ENCODE measurements around the gene LEP.

The LEP gene

DNA sequence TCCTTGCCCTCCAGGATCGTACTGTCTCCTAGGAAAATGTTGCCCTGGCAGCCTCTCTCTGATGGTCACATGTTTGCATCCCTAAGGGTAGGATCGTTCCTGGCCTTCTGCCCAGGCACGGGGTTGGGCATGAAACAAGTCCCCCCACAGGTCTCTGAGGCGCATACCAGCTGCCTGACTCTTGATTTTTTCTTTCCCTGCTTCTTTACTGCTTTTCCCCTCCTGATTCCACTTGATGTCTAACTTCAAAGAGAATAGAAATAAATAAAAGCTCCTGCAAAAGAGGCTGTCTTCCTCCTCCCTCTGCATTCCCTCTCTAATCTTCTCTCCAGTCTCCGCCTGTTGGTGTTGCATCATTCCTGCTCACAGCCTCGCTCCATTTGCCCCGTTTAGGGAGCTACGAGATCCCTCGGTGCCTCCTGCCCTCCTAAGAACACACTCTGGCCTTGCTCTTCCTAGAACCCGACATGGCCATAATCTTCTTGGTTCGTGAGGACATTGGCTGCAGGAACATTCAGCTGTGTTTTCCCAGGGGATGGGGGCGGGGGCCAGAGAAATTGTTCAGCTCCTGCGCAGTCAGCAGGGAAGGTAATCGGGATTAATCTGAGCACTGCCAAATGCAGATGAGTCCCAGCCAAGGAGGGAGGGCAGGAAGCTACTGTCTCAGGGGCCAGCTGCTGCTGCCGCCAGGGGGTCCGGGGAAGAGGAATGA lies 26.0 kb downstream of the LEP start:
- Histone ChIP-seq H3K4me2 (ENCODE audit: low read length) (peak overlapping the region; percentile 79), H3K4me3 (ENCODE audit: low read length) (peak overlapping the region; percentile 55), H3K36me3 (ENCODE audit: insufficient read depth, low read length) (no peaks in the 10 kb centered on the region), H3K9ac (ENCODE audit: low read depth, low read length) (peak overlapping the region; percentile 61), H3K9me3 (replicated peaks; ENCODE audit: low read length) (no peaks in the 10 kb centered on the region), H3K27me3 (ENCODE audit: control insufficient read depth, insufficient read depth, low read length) (no peaks in the 10 kb centered on the region), H3K4me1 (ENCODE audit: control insufficient read depth, insufficient read depth, low read length) (peaks cover 25% of the 10 kb centered on the region)

DNA sequence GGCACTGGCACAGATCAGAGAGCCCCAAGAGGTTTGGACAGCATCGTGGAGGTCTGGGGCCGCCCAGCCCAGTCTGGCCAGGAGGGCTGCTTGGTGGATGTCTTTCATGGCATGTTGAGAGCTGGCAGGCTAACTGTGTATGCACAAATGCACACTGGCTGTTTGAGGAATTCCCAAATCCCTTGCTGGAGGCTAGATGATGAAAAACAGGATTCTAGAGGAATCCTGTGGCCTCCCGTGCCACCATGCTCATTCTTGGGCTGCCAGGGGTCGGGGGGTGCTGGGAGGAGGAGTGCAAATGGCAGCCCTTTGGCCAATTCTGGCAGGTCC lies 26.5 kb downstream of the LEP start:
- H3K9me3 ChIP-seq (replicated peaks; ENCODE audit: low read length): no peaks in the 10 kb centered on the region
- peak overlapping the region; percentile 55 for H3K4me3 ChIP-seq (ENCODE audit: low read length)
- H3K36me3 ChIP-seq (ENCODE audit: insufficient read depth, low read length): no peaks in the 10 kb centered on the region
- peaks cover 25% of the 10 kb centered on the region for H3K4me1 ChIP-seq (ENCODE audit: control insufficient read depth, insufficient read depth, low read length)
- peak overlapping the region; percentile 79 for H3K4me2 ChIP-seq (ENCODE audit: low read length)
- H3K27me3 ChIP-seq (ENCODE audit: control insufficient read depth, insufficient read depth, low read length): no peaks in the 10 kb centered on the region
- H3K9ac ChIP-seq (ENCODE audit: low read depth, low read length): peak overlapping the region; percentile 61

GRCh38 chr7:128268233-128268632 lies 27.2 kb downstream of the LEP start:
- Histone ChIP-seq H3K9ac (ENCODE audit: low read depth, low read length) (no peak overlapping the region), H3K27me3 (ENCODE audit: control insufficient read depth, insufficient read depth, low read length) (no peaks in the 10 kb centered on the region), H3K4me1 (ENCODE audit: control insufficient read depth, insufficient read depth, low read length) (peaks cover 25% of the 10 kb centered on the region), H3K4me2 (ENCODE audit: low read length) (no peak overlapping the region), H3K9me3 (replicated peaks; ENCODE audit: low read length) (no peaks in the 10 kb centered on the region), H3K36me3 (ENCODE audit: insufficient read depth, low read length) (no peaks in the 10 kb centered on the region), H3K4me3 (ENCODE audit: low read length) (no peak overlapping the region)

GRCh38 chr7:128270826-128271272 lies 29.8 kb downstream of the LEP start:
- peak overlapping the region; percentile 63 for H3K4me2 ChIP-seq (ENCODE audit: low read length)

GRCh38 chr7:128271471-128271941 lies 30.4 kb downstream of the LEP start:
- H3K4me2 ChIP-seq (ENCODE audit: low read length): peak overlapping the region; percentile 63
- H3K9me3 ChIP-seq (replicated peaks; ENCODE audit: low read length): no peaks in the 10 kb centered on the region
- peak overlapping the region; percentile 46 for H3K9ac ChIP-seq (ENCODE audit: low read depth, low read length)
- H3K27me3 ChIP-seq (ENCODE audit: control insufficient read depth, insufficient read depth, low read length): no peaks in the 10 kb centered on the region
- H3K4me1 ChIP-seq (ENCODE audit: control insufficient read depth, insufficient read depth, low read length): peaks cover 24% of the 10 kb centered on the region
- H3K4me3 ChIP-seq (ENCODE audit: low read length): peak overlapping the region; percentile 48
- no peaks in the 10 kb centered on the region for H3K36me3 ChIP-seq (ENCODE audit: insufficient read depth, low read length)

More at GRCh38 chr7:128270826-128271272, 29.8 kb downstream of the LEP start:
- no peaks in the 10 kb centered on the region for H3K36me3 ChIP-seq (ENCODE audit: insufficient read depth, low read length)
- no peaks in the 10 kb centered on the region for H3K9me3 ChIP-seq (replicated peaks; ENCODE audit: low read length)
- H3K9ac ChIP-seq (ENCODE audit: low read depth, low read length): no peak overlapping the region
- H3K27me3 ChIP-seq (ENCODE audit: control insufficient read depth, insufficient read depth, low read length): no peaks in the 10 kb centered on the region
- H3K4me1 ChIP-seq (ENCODE audit: control insufficient read depth, insufficient read depth, low read length): peaks cover 25% of the 10 kb centered on the region
- H3K4me3 ChIP-seq (ENCODE audit: low read length): no peak overlapping the region

DNA sequence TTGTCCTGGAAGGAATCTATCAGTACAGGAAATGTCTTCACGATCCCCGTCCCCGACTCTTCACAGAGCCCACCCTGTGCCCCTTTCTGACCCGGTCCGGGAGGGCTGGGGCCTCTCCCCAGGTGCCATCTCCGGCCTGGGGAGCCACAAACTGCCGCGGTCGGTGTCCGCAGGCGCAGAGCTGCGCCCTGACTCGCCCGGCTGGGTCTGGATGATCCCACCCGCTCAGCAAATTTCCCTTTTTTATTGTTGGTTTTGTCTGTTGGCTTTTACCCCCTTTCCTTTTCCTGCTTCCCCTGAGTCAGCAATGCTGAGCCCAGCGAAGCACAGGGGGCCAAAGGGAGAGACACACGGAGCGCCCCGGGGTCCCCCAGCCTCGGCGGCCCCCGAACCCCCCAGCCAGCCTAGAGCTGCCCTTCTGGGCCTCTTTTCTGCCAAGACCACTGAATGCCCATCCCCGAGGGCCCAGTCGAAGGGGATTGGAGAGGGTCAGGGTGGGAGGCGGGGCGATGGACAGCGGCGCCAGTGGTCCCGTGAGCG lies 30.9 kb downstream of the LEP start:
- Histone ChIP-seq H3K9me3 (replicated peaks; ENCODE audit: low read length) (no peaks in the 10 kb centered on the region), H3K9ac (ENCODE audit: low read depth, low read length) (peak overlapping the region; percentile 46), H3K4me2 (ENCODE audit: low read length) (peak overlapping the region; percentile 63), H3K27me3 (ENCODE audit: control insufficient read depth, insufficient read depth, low read length) (no peaks in the 10 kb centered on the region), H3K4me3 (ENCODE audit: low read length) (peak overlapping the region; percentile 48), H3K4me1 (ENCODE audit: control insufficient read depth, insufficient read depth, low read length) (peaks cover 19% of the 10 kb centered on the region), H3K36me3 (ENCODE audit: insufficient read depth, low read length) (no peaks in the 10 kb centered on the region)

GRCh38 chr7:128274246-128274883 lies 33.3 kb downstream of the LEP start:
- no peak overlapping the region for H3K4me3 ChIP-seq (ENCODE audit: low read length)
- H3K4me1 ChIP-seq (ENCODE audit: control insufficient read depth, insufficient read depth, low read length): peaks cover 10% of the 10 kb centered on the region
- no peaks in the 10 kb centered on the region for H3K36me3 ChIP-seq (ENCODE audit: insufficient read depth, low read length)
- H3K27me3 ChIP-seq (ENCODE audit: control insufficient read depth, insufficient read depth, low read length): no peaks in the 10 kb centered on the region
- no peak overlapping the region for H3K9ac ChIP-seq (ENCODE audit: low read depth, low read length)
- no peak overlapping the region for H3K4me2 ChIP-seq (ENCODE audit: low read length)
- H3K9me3 ChIP-seq (replicated peaks; ENCODE audit: low read length): no peaks in the 10 kb centered on the region

DNA sequence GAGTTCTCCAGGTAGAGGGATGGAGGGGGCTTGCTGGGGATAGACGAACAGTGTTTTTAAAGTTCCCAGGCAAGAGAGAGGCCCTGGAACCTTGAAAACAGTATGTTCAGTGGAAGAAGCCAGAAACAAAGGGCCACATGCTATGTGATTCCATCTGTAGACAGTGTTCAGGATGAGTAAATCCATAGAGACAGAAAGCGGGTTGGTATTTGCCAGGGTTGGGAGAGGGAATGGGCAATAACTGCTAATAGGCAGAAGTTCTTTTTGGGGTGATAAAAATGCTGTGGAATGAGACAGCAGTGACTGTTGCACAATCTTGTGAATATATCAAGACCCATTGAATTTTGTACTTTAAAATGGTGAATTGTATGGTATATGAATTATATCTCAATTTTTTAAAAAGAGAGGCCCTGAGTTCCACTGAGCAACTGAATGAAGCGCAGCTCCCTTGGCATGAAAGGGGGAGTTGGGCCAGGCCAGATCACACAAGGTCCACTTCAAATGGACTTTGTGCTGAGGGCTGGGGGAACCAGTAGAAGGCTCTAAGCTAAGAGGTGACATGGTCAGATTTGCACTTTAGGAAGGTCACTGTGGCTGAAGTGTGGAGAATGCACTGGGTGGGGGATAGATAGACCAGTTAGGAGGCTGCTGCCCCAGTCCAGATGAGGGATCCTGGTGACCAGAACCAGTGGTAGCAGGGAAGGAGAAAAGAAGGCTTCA lies 34.0 kb downstream of the LEP start:
- Histone ChIP-seq H3K27me3 (ENCODE audit: control insufficient read depth, insufficient read depth, low read length) (no peaks in the 10 kb centered on the region), H3K4me1 (ENCODE audit: control insufficient read depth, insufficient read depth, low read length) (peaks cover 10% of the 10 kb centered on the region), H3K4me3 (ENCODE audit: low read length) (no peak overlapping the region), H3K4me2 (ENCODE audit: low read length) (no peak overlapping the region), H3K36me3 (ENCODE audit: insufficient read depth, low read length) (no peaks in the 10 kb centered on the region), H3K9me3 (replicated peaks; ENCODE audit: low read length) (peaks cover 3% of the 10 kb centered on the region), H3K9ac (ENCODE audit: low read depth, low read length) (no peak overlapping the region)

DNA sequence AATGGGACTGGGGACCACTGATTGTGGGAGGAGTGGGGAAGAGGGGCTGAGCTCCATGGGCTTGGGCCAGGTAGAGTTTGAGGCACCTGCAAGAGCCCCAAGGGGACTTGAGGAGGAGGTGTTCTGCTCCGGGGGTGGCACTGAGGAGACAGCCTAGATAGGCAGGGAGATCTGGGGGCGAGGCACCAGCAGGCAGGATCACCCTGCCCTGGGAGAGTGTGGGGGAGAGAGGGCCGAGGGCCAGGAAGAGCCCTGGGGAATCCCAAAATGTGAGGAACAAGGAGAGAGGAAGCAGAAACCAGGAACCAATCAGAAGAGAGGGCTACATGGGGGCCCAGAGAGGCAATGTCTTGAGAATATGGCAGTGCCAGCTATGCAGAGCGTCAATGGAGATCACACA lies 34.6 kb downstream of the LEP start:
- no peak overlapping the region for H3K9ac ChIP-seq (ENCODE audit: low read depth, low read length)
- H3K9me3 ChIP-seq (replicated peaks; ENCODE audit: low read length): peaks cover 3% of the 10 kb centered on the region
- no peak overlapping the region for H3K4me3 ChIP-seq (ENCODE audit: low read length)
- no peaks in the 10 kb centered on the region for H3K27me3 ChIP-seq (ENCODE audit: control insufficient read depth, insufficient read depth, low read length)
- H3K4me1 ChIP-seq (ENCODE audit: control insufficient read depth, insufficient read depth, low read length): peaks cover 10% of the 10 kb centered on the region
- no peak overlapping the region for H3K4me2 ChIP-seq (ENCODE audit: low read length)
- no peaks in the 10 kb centered on the region for H3K36me3 ChIP-seq (ENCODE audit: insufficient read depth, low read length)

DNA sequence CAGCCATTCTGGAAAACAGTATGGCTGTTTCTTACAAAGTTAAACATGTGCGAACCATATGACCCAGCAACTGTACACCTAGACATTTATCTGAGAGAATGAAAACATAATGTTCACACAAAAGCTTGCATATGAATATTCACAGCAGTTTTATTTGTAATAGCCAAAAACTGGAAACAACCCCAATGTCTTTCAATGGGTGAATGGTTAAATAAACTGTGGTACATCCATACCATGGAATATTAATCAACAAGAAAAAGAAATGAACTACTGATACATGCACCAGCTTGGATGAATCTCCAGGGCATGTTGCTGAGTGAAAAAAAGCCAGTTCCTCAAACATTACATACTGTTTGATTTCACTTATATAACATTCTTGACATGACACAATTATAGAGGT lies 37.3 kb downstream of the LEP start:
- no peaks in the 10 kb centered on the region for H3K4me1 ChIP-seq (ENCODE audit: control insufficient read depth, insufficient read depth, low read length)
- H3K9me3 ChIP-seq (replicated peaks; ENCODE audit: low read length): peaks cover 3% of the 10 kb centered on the region
- no peaks in the 10 kb centered on the region for H3K36me3 ChIP-seq (ENCODE audit: insufficient read depth, low read length)
- no peak overlapping the region for H3K4me3 ChIP-seq (ENCODE audit: low read length)
- no peak overlapping the region for H3K4me2 ChIP-seq (ENCODE audit: low read length)
- H3K27me3 ChIP-seq (ENCODE audit: control insufficient read depth, insufficient read depth, low read length): no peaks in the 10 kb centered on the region
- no peak overlapping the region for H3K9ac ChIP-seq (ENCODE audit: low read depth, low read length)

- no peak overlapping the region for H3K9ac ChIP-seq (ENCODE audit: low read depth, low read length)
These were observed 38.1 kb downstream of the LEP start for GRCh38 chr7:128279124-128279713.

More at GRCh38 chr7:128279124-128279713, 38.1 kb downstream of the LEP start:
- Histone ChIP-seq H3K4me1 (ENCODE audit: control insufficient read depth, insufficient read depth, low read length) (no peaks in the 10 kb centered on the region), H3K36me3 (ENCODE audit: insufficient read depth, low read length) (no peaks in the 10 kb centered on the region), H3K9me3 (replicated peaks; ENCODE audit: low read length) (peaks cover 3% of the 10 kb centered on the region), H3K27me3 (ENCODE audit: control insufficient read depth, insufficient read depth, low read length) (no peaks in the 10 kb centered on the region), H3K4me2 (ENCODE audit: low read length) (no peak overlapping the region), H3K4me3 (ENCODE audit: low read length) (no peak overlapping the region)
